ENCODE measurements around the gene MID1.

The MID1 gene

GRCh38 chrX:10531927-10532326, 88.5 kb downstream of the MID1 start:
- H3K36me3 ChIP-seq (replicated peaks; ENCODE audit: low read depth, low read length): no peaks in the 10 kb centered on the region

GRCh38 chrX:10529344-10529743, 91.0 kb downstream of the MID1 start:
- no peak overlapping the region for H3K27ac ChIP-seq (ENCODE audit: low read length)
- no peaks in the 10 kb centered on the region for H4K20me1 ChIP-seq (ENCODE audit: insufficient read depth, low read length)
- H2AFZ ChIP-seq (ENCODE audit: low read depth, low read length): no peak overlapping the region
- no peaks in the 10 kb centered on the region for H3K4me1 ChIP-seq (ENCODE audit: low read length)
- no peaks in the 10 kb centered on the region for H3K79me2 ChIP-seq (ENCODE audit: low read length)
- no peaks in the 10 kb centered on the region for H3K9me3 ChIP-seq (ENCODE audit: insufficient read depth, low read length)
- no peak overlapping the region for H3K4me2 ChIP-seq (ENCODE audit: low read length)
- no peak overlapping the region for H3K9ac ChIP-seq (ENCODE audit: low read length)
- no peaks in the 10 kb centered on the region for H3K27me3 ChIP-seq (ENCODE audit: low read depth, low read length)
- H3K36me3 ChIP-seq (replicated peaks; ENCODE audit: low read depth, low read length): no peaks in the 10 kb centered on the region
- H3K4me3 ChIP-seq (ENCODE audit: low read length): no peak overlapping the region
- TF ChIP-seq EZH2phosphoT487 (IDR thresholded peaks at IDR 0.05; ENCODE audit: low read depth): no peak
- no peak for TF ChIP-seq CTCF (IDR thresholded peaks at IDR 0.05; ENCODE audit: low read depth, low read length)

More at GRCh38 chrX:10531927-10532326, 88.5 kb downstream of the MID1 start:
- Histone ChIP-seq H3K27ac (ENCODE audit: low read length) (no peak overlapping the region), H4K20me1 (ENCODE audit: insufficient read depth, low read length) (no peaks in the 10 kb centered on the region), H2AFZ (ENCODE audit: low read depth, low read length) (no peak overlapping the region), H3K27me3 (ENCODE audit: low read depth, low read length) (no peaks in the 10 kb centered on the region), H3K9ac (ENCODE audit: low read length) (no peak overlapping the region), H3K4me3 (ENCODE audit: low read length) (no peak overlapping the region), H3K4me2 (ENCODE audit: low read length) (no peak overlapping the region), H3K79me2 (ENCODE audit: low read length) (no peaks in the 10 kb centered on the region), H3K9me3 (ENCODE audit: insufficient read depth, low read length) (no peaks in the 10 kb centered on the region), H3K4me1 (ENCODE audit: low read length) (no peaks in the 10 kb centered on the region)
- TF ChIP-seq CTCF (IDR thresholded peaks at IDR 0.05; ENCODE audit: low read depth, low read length): no peak
- TF ChIP-seq EZH2phosphoT487 (IDR thresholded peaks at IDR 0.05; ENCODE audit: low read depth): no peak

DNA sequence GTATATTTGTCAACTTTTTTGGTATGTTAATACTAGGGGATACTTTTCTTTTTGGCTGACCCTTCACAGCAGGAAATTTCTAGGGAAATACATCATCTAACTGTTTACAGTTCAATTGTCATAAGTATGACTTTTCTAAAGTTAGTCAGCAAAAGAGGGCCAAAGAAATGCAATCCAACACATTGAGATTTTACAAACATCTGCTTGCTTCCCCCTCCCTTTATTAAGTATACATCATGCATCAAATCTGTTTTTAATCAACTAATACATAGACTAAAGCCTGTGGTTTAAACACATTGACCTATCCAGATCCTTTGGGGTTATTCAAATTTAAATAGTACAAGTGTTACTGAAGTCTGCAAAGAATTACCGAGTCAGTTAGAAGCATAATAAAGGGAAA, 93.9 kb downstream of the MID1 start:
- Histone ChIP-seq H3K9ac (ENCODE audit: low read length) (no peak overlapping the region), H3K4me2 (ENCODE audit: low read length) (no peak overlapping the region), H4K20me1 (ENCODE audit: insufficient read depth, low read length) (no peaks in the 10 kb centered on the region), H3K27me3 (ENCODE audit: low read depth, low read length) (no peaks in the 10 kb centered on the region), H3K9me3 (ENCODE audit: insufficient read depth, low read length) (no peaks in the 10 kb centered on the region), H3K4me3 (ENCODE audit: low read length) (no peak overlapping the region), H3K27ac (ENCODE audit: low read length) (no peak overlapping the region), H3K79me2 (ENCODE audit: low read length) (no peaks in the 10 kb centered on the region), H3K36me3 (replicated peaks; ENCODE audit: low read depth, low read length) (no peaks in the 10 kb centered on the region), H2AFZ (ENCODE audit: low read depth, low read length) (no peak overlapping the region), H3K4me1 (ENCODE audit: low read length) (no peaks in the 10 kb centered on the region)
- TF ChIP-seq CTCF (IDR thresholded peaks at IDR 0.05; ENCODE audit: low read depth, low read length): no peak

- Histone ChIP-seq H3K4me2 (ENCODE audit: low read length) (no peak overlapping the region), H4K20me1 (ENCODE audit: insufficient read depth, low read length) (no peaks in the 10 kb centered on the region), H3K27ac (ENCODE audit: low read length) (no peak overlapping the region), H2AFZ (ENCODE audit: low read depth, low read length) (no peak overlapping the region), H3K4me3 (ENCODE audit: low read length) (no peak overlapping the region), H3K27me3 (ENCODE audit: low read depth, low read length) (no peaks in the 10 kb centered on the region), H3K4me1 (ENCODE audit: low read length) (no peaks in the 10 kb centered on the region), H3K9ac (ENCODE audit: low read length) (no peak overlapping the region), H3K9me3 (ENCODE audit: insufficient read depth, low read length) (no peaks in the 10 kb centered on the region), H3K79me2 (ENCODE audit: low read length) (no peaks in the 10 kb centered on the region), H3K36me3 (replicated peaks; ENCODE audit: low read depth, low read length) (no peaks in the 10 kb centered on the region)
- TF ChIP-seq CTCF (IDR thresholded peaks at IDR 0.05; ENCODE audit: low read depth, low read length): no peak
- TF ChIP-seq EZH2phosphoT487 (IDR thresholded peaks at IDR 0.05; ENCODE audit: low read depth): no peak
Observed at GRCh38 chrX:10525381-10526120, 94.8 kb downstream of the MID1 start.
